Measurements from ENCODE around the gene MXD4.

DNA sequence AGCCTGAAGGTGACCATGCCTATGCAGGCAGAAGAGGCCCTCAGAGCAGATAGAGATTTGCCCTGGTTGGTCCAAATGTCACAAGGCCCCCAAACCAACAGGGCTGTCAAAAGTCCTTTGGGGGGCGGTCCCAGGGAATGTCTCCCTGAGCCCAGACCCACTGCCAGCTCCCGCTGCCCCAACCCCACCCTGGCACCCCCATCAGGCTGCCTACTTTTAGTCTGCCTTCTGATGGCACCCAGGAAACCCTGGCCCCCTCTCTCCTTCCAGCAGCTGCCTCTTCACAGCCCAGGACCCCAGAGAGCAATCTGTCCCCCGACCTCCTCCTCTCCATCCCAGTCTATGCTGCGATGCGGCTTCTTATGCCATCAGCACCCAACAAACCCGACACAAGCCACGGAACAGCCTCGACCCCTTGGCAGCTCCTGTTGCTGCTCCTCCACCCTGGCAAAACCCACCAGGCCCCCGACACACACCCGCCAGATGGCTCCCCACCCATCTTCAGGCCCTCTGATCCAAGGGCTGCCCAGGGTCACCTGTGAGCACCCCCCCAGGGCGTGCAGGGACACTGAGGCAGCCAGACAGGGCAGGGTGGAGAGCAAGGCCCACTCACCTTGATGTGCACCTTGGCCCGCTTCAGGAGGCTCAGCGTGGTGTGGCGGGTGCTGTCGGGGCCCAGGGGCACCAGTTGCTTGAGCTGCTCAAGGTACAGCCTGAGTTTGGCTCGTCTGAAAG lies 9.9 kb downstream of the MXD4 start:
- no peak for TF ChIP-seq EZH2 (IDR thresholded peaks at IDR 0.05; ENCODE audit: insufficient read depth, low read length)
- TF ChIP-seq, protein P1, sequence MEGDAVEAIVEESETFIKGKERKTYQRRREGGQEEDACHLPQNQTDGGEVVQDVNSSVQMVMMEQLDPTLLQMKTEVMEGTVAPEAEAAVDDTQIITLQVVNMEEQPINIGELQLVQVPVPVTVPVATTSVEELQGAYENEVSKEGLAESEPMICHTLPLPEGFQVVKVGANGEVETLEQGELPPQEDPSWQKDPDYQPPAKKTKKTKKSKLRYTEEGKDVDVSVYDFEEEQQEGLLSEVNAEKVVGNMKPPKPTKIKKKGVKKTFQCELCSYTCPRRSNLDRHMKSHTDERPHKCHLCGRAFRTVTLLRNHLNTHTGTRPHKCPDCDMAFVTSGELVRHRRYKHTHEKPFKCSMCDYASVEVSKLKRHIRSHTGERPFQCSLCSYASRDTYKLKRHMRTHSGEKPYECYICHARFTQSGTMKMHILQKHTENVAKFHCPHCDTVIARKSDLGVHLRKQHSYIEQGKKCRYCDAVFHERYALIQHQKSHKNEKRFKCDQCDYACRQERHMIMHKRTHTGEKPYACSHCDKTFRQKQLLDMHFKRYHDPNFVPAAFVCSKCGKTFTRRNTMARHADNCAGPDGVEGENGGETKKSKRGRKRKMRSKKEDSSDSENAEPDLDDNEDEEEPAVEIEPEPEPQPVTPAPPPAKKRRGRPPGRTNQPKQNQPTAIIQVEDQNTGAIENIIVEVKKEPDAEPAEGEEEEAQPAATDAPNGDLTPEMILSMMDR (IDR thresholded peaks at IDR 0.05; ENCODE audit: insufficient read depth, low read depth, low read length): no peak

Data from astrocyte (in vitro differentiated cells and primary cell).